SK-N-MC (cell line): Measurements from ENCODE around the gene OR6B1.

Source experiments
- DNase-seq: peaks from one replicate; pipeline ENCODE4 v3.0.0-alpha.2; 2011; ENCODE audit warnings: low read depth, low spot score
- H3K27ac ChIP-seq: fragments of 200-600 bp; sonication (generic); 2 replicates; pipeline ENCODE4 v1.5.1; 2016; ENCODE audit warnings: mixed run types
- H3K36me3 ChIP-seq: fragments of 200-600 bp; sonication (generic); 2 replicates; pipeline ENCODE4 v1.6.1; 2017; ENCODE audit warnings: antibody characterized with exemption, low read length, mixed read lengths; ENCODE audit not compliant: insufficient read depth
- H3K4me3 ChIP-seq: fragments of 200-600 bp; sonication (generic); 2 replicates; pipeline ENCODE4 v1.5.1; 2016
- H3K9ac ChIP-seq: fragments of 200-600 bp; sonication (generic); 2 replicates; pipeline ENCODE4 v1.8.0; 2017; ENCODE audit warnings: mixed run types, mixed read lengths; ENCODE audit not compliant: insufficient read length
- H3K9me3 ChIP-seq: fragments of 200-600 bp; sonication (generic); 2 replicates; pipeline ENCODE4 v1.6.1; 2017; ENCODE audit warnings: low read depth, mild to moderate bottlenecking, antibody characterized with exemption, low read length, moderate library complexity, mixed read lengths
- EZH2 ChIP-seq: fragments of 200-600 bp; sonication (generic); IDR thresholded peaks from one replicate; pipeline ENCODE4 v1.6.1; 2017; ENCODE audit warnings: antibody characterized with exemption
- FOXP2 ChIP-seq: optimal IDR thresholded peaks from 2 replicates; pipeline ENCODE3; 2011; ENCODE audit warnings: mild to moderate bottlenecking, moderate library complexity; ENCODE audit not compliant: insufficient read depth; ENCODE audit errors: extremely low read length, control extremely low read depth
- POLR2AphosphoS5 ChIP-seq: IDR thresholded peaks from 2 replicates; pipeline ENCODE4 v1.6.1; 2012; ENCODE audit warnings: mild to moderate bottlenecking, low read depth, low read length, borderline replicate concordance

The OR6B1 gene

DNA sequence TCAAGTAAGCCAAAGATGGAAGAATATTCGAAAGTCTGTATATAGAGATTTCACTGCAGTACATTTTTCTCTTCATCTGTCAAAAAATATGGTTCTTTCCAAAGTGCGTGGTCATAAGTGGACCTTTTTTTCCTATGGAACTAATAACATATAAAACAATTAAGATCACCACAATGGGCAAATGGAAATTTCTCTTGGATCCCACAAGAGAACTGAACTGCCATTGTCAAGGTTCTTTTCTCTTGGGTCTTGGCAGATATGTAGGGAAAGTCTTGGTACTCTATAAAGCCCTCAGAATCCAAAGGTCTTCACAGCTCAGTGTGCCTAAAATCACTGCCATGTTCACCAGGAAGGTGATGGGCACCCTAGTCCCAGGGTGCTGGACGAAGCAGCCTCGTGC lies at the start of gene OR6B1:
TSS of gene OR6B1 (plus strand) at position 301 of the 400 bp plus-strand sequence. CDS start 3,677 bp downstream, outside the sequence.
- Histone ChIP-seq H3K36me3 (no peaks in the 10 kb centered on the region), H3K9ac (no peak within 1 kb of the TSS), H3K9me3 (no peaks in the 10 kb centered on the region), H3K4me3 (no peak within 1 kb of the TSS), H3K27ac (no peak within 1 kb of the TSS)
- TF ChIP-seq FOXP2 = no peak
- TF ChIP-seq POLR2AphosphoS5 = no peak
- TF ChIP-seq EZH2 = no peak
- DNase-seq = no peak

GRCh38 chr7:143953421-143953820 lies 46.7 kb upstream of the OR6B1 start:
- no peak overlapping the region for H3K4me3 ChIP-seq
- no peak for DNase-seq
- H3K36me3 ChIP-seq = no peaks in the 10 kb centered on the region
- no peaks in the 10 kb centered on the region for H3K9me3 ChIP-seq
- TF ChIP-seq POLR2AphosphoS5 (no peak), FOXP2 (no peak), EZH2 (no peak)
- no peak overlapping the region for H3K9ac ChIP-seq
- no peak overlapping the region for H3K27ac ChIP-seq

GRCh38 chr7:143954135-143954534 lies 46.0 kb upstream of the OR6B1 start:
- Histone ChIP-seq H3K9ac (no peak overlapping the region), H3K36me3 (no peaks in the 10 kb centered on the region), H3K4me3 (no peak overlapping the region), H3K9me3 (no peaks in the 10 kb centered on the region), H3K27ac (no peak overlapping the region)
- no peak for TF ChIP-seq EZH2
- TF ChIP-seq POLR2AphosphoS5 = no peak
- no peak for TF ChIP-seq FOXP2
- no peak for DNase-seq

GRCh38 chr7:143954544-143954943 lies 45.6 kb upstream of the OR6B1 start, which contains the start of gene OR2F1:
TSS of gene OR2F1 (plus strand) at chr7:143954844. CDS start at chr7:143959971, 5,127 bp downstream.
- H3K9ac ChIP-seq = no peak within 1 kb of the TSS
- H3K4me3 ChIP-seq = no peak within 1 kb of the TSS
- no peak for DNase-seq
- TF ChIP-seq FOXP2 (no peak), EZH2 (no peak), POLR2AphosphoS5 (no peak)
- H3K27ac ChIP-seq = no peak within 1 kb of the TSS
- H3K9me3 ChIP-seq = no peaks in the 10 kb centered on the region
- no peaks in the 10 kb centered on the region for H3K36me3 ChIP-seq

DNA sequence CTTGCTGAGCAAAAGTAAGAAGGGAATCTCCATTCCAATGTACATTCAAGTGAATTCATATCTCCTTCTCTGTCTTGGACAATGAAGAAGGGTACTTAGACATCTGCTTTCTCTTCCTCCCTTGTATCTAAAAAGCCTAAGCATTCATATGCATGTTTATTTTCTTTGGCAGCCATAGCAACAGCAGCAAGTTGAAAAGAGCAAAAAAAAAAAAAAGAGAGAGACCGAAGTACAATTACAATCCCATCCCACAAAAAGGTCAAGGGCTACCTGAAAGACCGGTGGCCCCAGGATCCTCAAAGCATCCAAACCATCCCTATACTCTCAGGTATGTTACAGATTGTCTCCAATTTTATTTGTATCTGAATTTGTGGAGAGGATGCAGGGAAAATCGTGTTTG lies 41.3 kb upstream of the OR6B1 start:
- Histone ChIP-seq H3K4me3 (no peak overlapping the region), H3K36me3 (no peaks in the 10 kb centered on the region), H3K9ac (no peak overlapping the region), H3K27ac (no peak overlapping the region), H3K9me3 (no peaks in the 10 kb centered on the region)
- no peak for DNase-seq
- TF ChIP-seq FOXP2 (no peak), POLR2AphosphoS5 (no peak), EZH2 (no peak)

GRCh38 chr7:143960813-143961610 lies 39.1 kb upstream of the OR6B1 start:
- no peak overlapping the region for H3K4me3 ChIP-seq
- no peak for DNase-seq
- H3K9ac ChIP-seq = no peak overlapping the region
- no peak overlapping the region for H3K27ac ChIP-seq
- H3K9me3 ChIP-seq = no peaks in the 10 kb centered on the region
- TF ChIP-seq EZH2 (no peak), FOXP2 (no peak), POLR2AphosphoS5 (no peak)
- no peaks in the 10 kb centered on the region for H3K36me3 ChIP-seq

DNA sequence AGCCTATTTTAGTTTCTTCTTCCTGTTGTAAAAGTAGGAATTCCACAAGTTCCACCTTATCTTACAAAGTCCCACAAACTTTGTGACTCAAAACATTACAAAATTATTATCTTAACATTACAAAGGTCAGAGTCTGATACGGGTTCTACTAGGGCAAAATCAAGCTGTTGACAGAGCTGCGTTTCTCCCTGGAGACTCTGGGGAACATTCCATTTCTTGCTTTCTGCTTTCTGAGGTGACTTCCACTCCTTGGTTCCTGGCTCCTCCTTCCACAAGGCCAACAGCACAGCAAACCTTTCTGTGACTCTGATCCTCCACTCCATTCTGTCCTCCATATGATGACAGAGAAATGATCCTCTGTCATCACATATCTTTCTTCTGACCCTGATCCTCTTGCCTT lies 34.8 kb upstream of the OR6B1 start:
- H3K9me3 ChIP-seq = no peaks in the 10 kb centered on the region
- TF ChIP-seq EZH2 (no peak), FOXP2 (no peak), POLR2AphosphoS5 (no peak)
- no peak for DNase-seq
- H3K36me3 ChIP-seq = no peaks in the 10 kb centered on the region
- H3K4me3 ChIP-seq = no peak overlapping the region
- no peak overlapping the region for H3K27ac ChIP-seq
- no peak overlapping the region for H3K9ac ChIP-seq

DNA sequence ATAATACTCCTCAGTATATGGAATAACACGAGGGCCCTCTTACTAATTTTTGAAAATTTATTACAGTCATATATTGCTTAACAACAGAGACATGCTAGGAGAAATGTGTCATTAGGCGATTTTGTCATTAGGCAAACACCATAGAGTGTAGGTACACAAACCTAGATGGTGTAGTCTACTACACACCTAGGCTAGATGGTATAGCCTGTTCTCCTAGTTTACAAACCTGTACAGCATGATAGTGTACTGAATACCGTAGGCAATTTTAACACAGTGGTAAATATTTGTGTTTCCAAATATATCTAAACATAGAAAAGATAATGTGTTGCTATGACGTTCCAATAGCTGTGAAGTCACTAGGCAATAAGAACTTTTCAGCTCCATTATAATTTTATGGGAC lies 32.7 kb upstream of the OR6B1 start:
- Histone ChIP-seq H3K4me3 (no peak overlapping the region), H3K9ac (no peak overlapping the region), H3K9me3 (no peaks in the 10 kb centered on the region), H3K27ac (no peak overlapping the region), H3K36me3 (no peaks in the 10 kb centered on the region)
- DNase-seq = no peak
- TF ChIP-seq POLR2AphosphoS5 (no peak), EZH2 (no peak), FOXP2 (no peak)

GRCh38 chr7:143973870-143974416 lies 26.2 kb upstream of the OR6B1 start:
- TF ChIP-seq POLR2AphosphoS5 (no peak), FOXP2 (no peak), EZH2 (no peak)
- Histone ChIP-seq H3K36me3 (no peaks in the 10 kb centered on the region), H3K9ac (no peak overlapping the region), H3K4me3 (no peak overlapping the region), H3K27ac (no peak overlapping the region), H3K9me3 (no peaks in the 10 kb centered on the region)
- DNase-seq = no peak
